WERI-Rb-1 (cell line): ENCODE data around the gene TMEM138.

Experiments
- DNase-seq: peaks from one replicate; pipeline ENCODE4 v3.0.0-alpha.2; 2020
- H3K27ac ChIP-seq: fragments of 250-450 bp; sonication (Bioruptor Pico); 2 replicates; pipeline ENCODE4 v1.5.1; 2020; ENCODE audit warnings: mild to moderate bottlenecking, moderate library complexity
- H3K27me3 ChIP-seq: fragments of 250-450 bp; sonication (Bioruptor Pico); 2 replicates; pipeline ENCODE4 v1.5.1; 2021; ENCODE audit warnings: mild to moderate bottlenecking, low read depth, moderate library complexity; ENCODE audit not compliant: insufficient read depth, severe bottlenecking
- H3K36me3 ChIP-seq: fragments of 250-450 bp; sonication (Bioruptor Pico); 2 replicates; pipeline ENCODE4 v1.5.1; 2020; ENCODE audit warnings: mild to moderate bottlenecking, moderate library complexity
- H3K4me3 ChIP-seq: 2 replicates; pipeline ENCODE4 v1.5.1; 2011; ENCODE audit warnings: low read depth, mild to moderate bottlenecking, control low read depth, low read length
- H3K9me3 ChIP-seq: fragments of 250-450 bp; sonication (Bioruptor Pico); 2 replicates; pipeline ENCODE4 v1.5.1; 2021; ENCODE audit warnings: mild to moderate bottlenecking, moderate library complexity; ENCODE audit not compliant: severe bottlenecking
- CTCF ChIP-seq: IDR thresholded peaks from 2 replicates; pipeline ENCODE4 v1.5.1; 2011; ENCODE audit warnings: low read depth, mild to moderate bottlenecking, control low read depth, inconsistent platforms, low read length

Gene TMEM138

DNA sequence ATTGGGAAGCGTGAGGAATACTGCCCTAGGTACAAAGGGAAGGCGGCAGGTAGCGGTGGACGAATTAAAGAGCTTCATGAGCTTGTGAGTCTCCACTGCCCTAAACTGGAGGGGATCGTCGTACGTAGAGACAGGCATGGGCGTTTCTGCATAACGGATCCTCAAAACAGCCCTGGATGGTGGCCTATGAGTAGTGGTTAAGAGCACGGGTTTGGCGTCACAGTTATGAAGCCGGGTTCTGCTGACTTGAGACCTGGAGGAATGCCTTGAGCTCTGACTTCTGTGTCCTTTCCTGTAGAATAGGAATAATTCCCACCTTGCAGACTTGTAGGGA, 335 bp downstream of the TMEM138 start:
- DNase-seq = peak; percentile 25
- no peak for TF ChIP-seq CTCF
- no peaks in the 10 kb centered on the region for H3K9me3 ChIP-seq
- H3K36me3 ChIP-seq = peaks cover 44% of the 10 kb centered on the region
- H3K27ac ChIP-seq = peak overlapping the region; percentile 100
- H3K27me3 ChIP-seq = no peaks in the 10 kb centered on the region
- H3K4me3 ChIP-seq = peak overlapping the region; percentile 91

GRCh38 chr11:61364012-61364675, 2.0 kb downstream of the TMEM138 start:
- Histone ChIP-seq H3K27me3 (no peaks in the 10 kb centered on the region), H3K27ac (no peak overlapping the region), H3K36me3 (peaks cover 60% of the 10 kb centered on the region), H3K4me3 (no peak overlapping the region), H3K9me3 (no peaks in the 10 kb centered on the region)
- DNase-seq = no peak
- TF ChIP-seq CTCF = no peak

DNA sequence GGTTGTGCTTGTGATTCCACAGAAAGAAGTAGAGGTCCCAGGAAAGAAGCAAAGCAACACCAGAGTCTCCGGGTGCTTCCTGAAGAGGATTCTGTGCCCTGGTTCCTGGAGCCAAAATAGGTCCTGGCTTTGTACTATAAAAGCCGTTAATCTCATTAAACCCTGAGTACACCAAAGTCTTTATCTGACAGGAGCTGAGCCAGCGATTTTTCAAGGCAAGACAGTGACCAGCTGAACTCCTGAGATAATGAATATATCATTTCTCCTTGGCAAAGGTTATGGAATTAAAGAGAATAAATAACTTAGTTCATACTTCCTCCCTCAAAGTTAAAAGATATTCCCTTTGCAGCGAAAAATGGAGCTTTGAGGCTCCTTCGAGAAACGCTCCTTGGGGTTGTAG, 5.2 kb downstream of the TMEM138 start:
- no peaks in the 10 kb centered on the region for H3K27me3 ChIP-seq
- DNase-seq = peak; percentile 55
- no peak for TF ChIP-seq CTCF
- peak overlapping the region; percentile 71 for H3K27ac ChIP-seq
- H3K9me3 ChIP-seq = peaks cover 5% of the 10 kb centered on the region
- H3K36me3 ChIP-seq = peaks cover 88% of the 10 kb centered on the region
- no peak overlapping the region for H3K4me3 ChIP-seq

DNA sequence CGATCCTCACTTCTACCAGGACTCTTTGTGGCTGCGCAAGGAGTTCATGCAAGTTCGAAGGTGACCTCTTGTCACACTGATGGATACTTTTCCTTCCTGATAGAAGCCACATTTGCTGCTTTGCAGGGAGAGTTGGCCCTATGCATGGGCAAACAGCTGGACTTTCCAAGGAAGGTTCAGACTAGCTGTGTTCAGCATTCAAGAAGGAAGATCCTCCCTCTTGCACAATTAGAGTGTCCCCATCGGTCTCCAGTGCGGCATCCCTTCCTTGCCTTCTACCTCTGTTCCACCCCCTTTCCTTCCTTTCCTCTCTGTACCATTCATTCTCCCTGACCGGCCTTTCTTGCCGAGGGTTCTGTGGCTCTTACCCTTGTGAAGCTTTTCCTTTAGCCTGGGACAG, 6.5 kb downstream of the TMEM138 start:
- H3K27me3 ChIP-seq = no peaks in the 10 kb centered on the region
- no peak for TF ChIP-seq CTCF
- no peak overlapping the region for H3K27ac ChIP-seq
- H3K4me3 ChIP-seq = no peak overlapping the region
- H3K9me3 ChIP-seq = peaks cover 13% of the 10 kb centered on the region
- peaks cover 90% of the 10 kb centered on the region for H3K36me3 ChIP-seq
- DNase-seq = no peak

- Histone ChIP-seq H3K9me3 (peaks cover 15% of the 10 kb centered on the region), H3K36me3 (peaks cover 88% of the 10 kb centered on the region), H3K4me3 (no peak overlapping the region), H3K27me3 (no peaks in the 10 kb centered on the region), H3K27ac (no peak overlapping the region)
- TF ChIP-seq CTCF = no peak
- DNase-seq = no peak
Observed at GRCh38 chr11:61369372-61370348, 7.5 kb downstream of the TMEM138 start.
